ENCODE results near the gene E2F6. TPM values are rescaled to one million over a fixed set of nuclear protein-coding genes. Genes with fewer than 3 reads are reported as not detected.

Gene E2F6
- total and polyA plus RNA-seq, 2 of the 13 experiments (the other 11 are each of a cell fraction or from before 2014, with no cell fraction given) = 27.3 to 36.0 TPM

GRCh38 chr2:11411768-11412448 lies 54.1 kb downstream of the E2F6 start (continued):
- TF ChIP-seq ZNF407 (CRISPR knock-in tag; IDR thresholded peaks at IDR 0.05; ENCODE audit: not compliant biosample characterization) = no peak
- TF ChIP-seq MAFG (CRISPR knock-in tag; IDR thresholded peaks at IDR 0.05) = no peak
- no peak for TF ChIP-seq JUNB (CRISPR knock-in tag; IDR thresholded peaks at IDR 0.05; ENCODE audit: borderline replicate concordance)
- TF ChIP-seq IKZF4 (CRISPR knock-in tag; IDR thresholded peaks at IDR 0.05; ENCODE audit: borderline replicate concordance, low read depth, not compliant biosample characterization) = no peak
- no peak for TF ChIP-seq SIN3B (IDR thresholded peaks at IDR 0.05; ENCODE audit: low read length)
- no peak for TF ChIP-seq CENPBD1 (CRISPR knock-in tag; IDR thresholded peaks at IDR 0.05; ENCODE audit: borderline replicate concordance, low read depth)
- TF ChIP-seq GZF1 (CRISPR knock-in tag; IDR thresholded peaks at IDR 0.05) = no peak
- no peak for TF ChIP-seq ZNF724P (CRISPR knock-in tag; IDR thresholded peaks at IDR 0.05; ENCODE audit: borderline replicate concordance)
- TF ChIP-seq ZMYM4 (CRISPR knock-in tag; IDR thresholded peaks at IDR 0.05) = no peak
- no peak for TF ChIP-seq ZNF513 (CRISPR knock-in tag; conservative IDR thresholded peaks at IDR 0.05)
- no peak for TF ChIP-seq CAMTA2 (CRISPR knock-in tag; IDR thresholded peaks at IDR 0.05; ENCODE audit: borderline replicate concordance)
- no peak for TF ChIP-seq SMARCC2 (IDR thresholded peaks at IDR 0.05)
- no peak for TF ChIP-seq ATM (IDR thresholded peaks at IDR 0.05; ENCODE audit: borderline replicate concordance)
- TF ChIP-seq REXO4 (CRISPR knock-in tag; IDR thresholded peaks at IDR 0.05; ENCODE audit: borderline replicate concordance) = no peak
- TF ChIP-seq ZNF792 (CRISPR knock-in tag; IDR thresholded peaks at IDR 0.05) = no peak
- TF ChIP-seq ZNF33B (CRISPR knock-in tag; IDR thresholded peaks at IDR 0.05) = no peak

Measured in HepG2 (cell line).